Measurements from ENCODE around the gene EVI5.

DNA sequence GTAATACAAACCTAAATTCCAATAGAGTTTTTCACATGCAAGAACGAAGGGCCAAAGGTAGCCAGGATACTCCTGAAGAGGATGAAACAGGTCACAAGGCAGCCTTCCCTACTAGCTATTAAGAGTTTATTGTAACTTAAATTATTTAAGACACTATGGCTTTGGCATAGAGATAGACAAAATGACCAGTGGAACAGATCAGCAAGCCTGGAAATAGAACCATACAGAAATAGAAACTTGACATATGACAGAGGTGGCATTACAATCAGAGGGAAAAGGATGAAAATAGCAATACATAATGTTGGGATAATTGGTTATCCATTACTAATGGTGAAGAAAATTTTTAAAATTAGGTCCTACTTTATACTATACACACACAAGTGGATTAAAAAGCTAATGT is 314.7 kb downstream of the EVI5 start:
- TF ChIP-seq, protein P1, sequence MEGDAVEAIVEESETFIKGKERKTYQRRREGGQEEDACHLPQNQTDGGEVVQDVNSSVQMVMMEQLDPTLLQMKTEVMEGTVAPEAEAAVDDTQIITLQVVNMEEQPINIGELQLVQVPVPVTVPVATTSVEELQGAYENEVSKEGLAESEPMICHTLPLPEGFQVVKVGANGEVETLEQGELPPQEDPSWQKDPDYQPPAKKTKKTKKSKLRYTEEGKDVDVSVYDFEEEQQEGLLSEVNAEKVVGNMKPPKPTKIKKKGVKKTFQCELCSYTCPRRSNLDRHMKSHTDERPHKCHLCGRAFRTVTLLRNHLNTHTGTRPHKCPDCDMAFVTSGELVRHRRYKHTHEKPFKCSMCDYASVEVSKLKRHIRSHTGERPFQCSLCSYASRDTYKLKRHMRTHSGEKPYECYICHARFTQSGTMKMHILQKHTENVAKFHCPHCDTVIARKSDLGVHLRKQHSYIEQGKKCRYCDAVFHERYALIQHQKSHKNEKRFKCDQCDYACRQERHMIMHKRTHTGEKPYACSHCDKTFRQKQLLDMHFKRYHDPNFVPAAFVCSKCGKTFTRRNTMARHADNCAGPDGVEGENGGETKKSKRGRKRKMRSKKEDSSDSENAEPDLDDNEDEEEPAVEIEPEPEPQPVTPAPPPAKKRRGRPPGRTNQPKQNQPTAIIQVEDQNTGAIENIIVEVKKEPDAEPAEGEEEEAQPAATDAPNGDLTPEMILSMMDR (IDR thresholded peaks at IDR 0.05), result no peak
- TF ChIP-seq EZH2 (IDR thresholded peaks at IDR 0.05), result no peak

All from neural progenitor cell (in vitro differentiated cells).